ENCODE measurements around the gene GNG4. TPM values are rescaled to one million over a fixed set of nuclear protein-coding genes. Genes with fewer than 3 reads are reported as not detected.
"Not testable (repeated sequence)": the region's sequence is repeated elsewhere in the genome, so short reads cannot be mapped to it uniquely, and the experiment has no call there.

The GNG4 gene
- polyA plus RNA-seq, 4 donors: 1.6 to 50.7 (median 5.2) TPM

- 92 to 94% (median 93%) methylated on average over 6 of the region's 6 CpGs for WGBS, 3 donors
- FAIRE-seq: no peak
These were observed 39.4 kb downstream of the GNG4 start for GRCh38 chr1:235610157-235610556.

GRCh38 chr1:235608278-235608677 is 41.3 kb downstream of the GNG4 start:
- Histone ChIP-seq H3K4me1 (ENCODE audit: control insufficient read depth in 3 of 3, insufficient read depth in 2 of 3, low read depth in 1 of 3, low read length in 2 of 3) (peaks cover 0 to 12% (median 1%) of the 10 kb centered on the region in 3 donors), H3K4me3 (ENCODE audit: low read depth in 1 of 3, low read length in 3 of 3) (no peak overlapping the region), H3K27me3 (ENCODE audit: control insufficient read depth in 3 of 3, insufficient read depth in 3 of 3, low read length in 3 of 3) (no peaks in the 10 kb centered on the region), H3K9me3 (ENCODE audit: control insufficient read depth in 2 of 2, insufficient read depth in 1 of 2, low read depth in 1 of 2, low read length in 1 of 2) (no peaks in the 10 kb centered on the region), H3K36me3 (ENCODE audit: control insufficient read depth in 3 of 3, insufficient read depth in 2 of 3, low read depth in 1 of 3, low read length in 3 of 3) (no peaks in the 10 kb centered on the region), H3K27ac (ENCODE audit: low read depth in 1 of 3, low read length in 2 of 3) (no peak overlapping the region)
- no peak for FAIRE-seq
- WGBS, 3 donors: 54 to 69% (median 65%) methylated on average over 3 of the region's 3 CpGs
- DNase-seq: no peak

More at GRCh38 chr1:235610157-235610556, 39.4 kb downstream of the GNG4 start:
- Histone ChIP-seq H3K27ac (ENCODE audit: low read depth in 1 of 3, low read length in 2 of 3) (no peak overlapping the region), H3K4me3 (ENCODE audit: low read depth in 1 of 3, low read length in 3 of 3) (no peak overlapping the region), H3K4me1 (ENCODE audit: control insufficient read depth in 3 of 3, insufficient read depth in 2 of 3, low read depth in 1 of 3, low read length in 2 of 3) (peaks cover 0 to 26% (median 3%) of the 10 kb centered on the region in 3 donors), H3K27me3 (ENCODE audit: control insufficient read depth in 3 of 3, insufficient read depth in 3 of 3, low read length in 3 of 3) (no peaks in the 10 kb centered on the region), H3K36me3 (ENCODE audit: control insufficient read depth in 3 of 3, insufficient read depth in 2 of 3, low read depth in 1 of 3, low read length in 3 of 3) (no peaks in the 10 kb centered on the region), H3K9me3 (ENCODE audit: control insufficient read depth in 2 of 2, insufficient read depth in 1 of 2, low read depth in 1 of 2, low read length in 1 of 2) (no peaks in the 10 kb centered on the region)
- DNase-seq: no peak

GRCh38 chr1:235607284-235607683 is 42.3 kb downstream of the GNG4 start:
- no peak for DNase-seq
- H3K9me3 ChIP-seq (ENCODE audit: control insufficient read depth in 2 of 2, insufficient read depth in 1 of 2, low read depth in 1 of 2, low read length in 1 of 2): no peaks in the 10 kb centered on the region
- no peak overlapping the region for H3K4me3 ChIP-seq (ENCODE audit: low read depth in 1 of 3, low read length in 3 of 3)
- peaks cover 0 to 2% (median 0%) of the 10 kb centered on the region in 3 donors for H3K4me1 ChIP-seq (ENCODE audit: control insufficient read depth in 3 of 3, insufficient read depth in 2 of 3, low read depth in 1 of 3, low read length in 2 of 3)
- FAIRE-seq: no peak
- H3K36me3 ChIP-seq (ENCODE audit: control insufficient read depth in 3 of 3, insufficient read depth in 2 of 3, low read depth in 1 of 3, low read length in 3 of 3): no peaks in the 10 kb centered on the region
- WGBS, 3 donors: 90 to 95% (median 91%) methylated on average over 11 of the region's 11 CpGs
- H3K27ac ChIP-seq (ENCODE audit: low read depth in 1 of 3, low read length in 2 of 3): no peak overlapping the region
- no peaks in the 10 kb centered on the region for H3K27me3 ChIP-seq (ENCODE audit: control insufficient read depth in 3 of 3, insufficient read depth in 3 of 3, low read length in 3 of 3)

- DNase-seq (peak; percentile 21 to 36), FAIRE-seq (no peak)
- Histone ChIP-seq H3K4me1 (ENCODE audit: control insufficient read depth in 3 of 3, insufficient read depth in 2 of 3, low read depth in 1 of 3, low read length in 2 of 3) (no peaks in the 10 kb centered on the region), H3K9me3 (ENCODE audit: control insufficient read depth in 2 of 2, insufficient read depth in 1 of 2, low read depth in 1 of 2, low read length in 1 of 2) (no peaks in the 10 kb centered on the region), H3K27ac (ENCODE audit: low read depth in 1 of 3, low read length in 2 of 3) (no peak overlapping the region), H3K27me3 (ENCODE audit: control insufficient read depth in 3 of 3, insufficient read depth in 3 of 3, low read length in 3 of 3) (no peaks in the 10 kb centered on the region), H3K4me3 (ENCODE audit: low read depth in 1 of 3, low read length in 3 of 3) (no peak overlapping the region), H3K36me3 (ENCODE audit: control insufficient read depth in 3 of 3, insufficient read depth in 2 of 3, low read depth in 1 of 3, low read length in 3 of 3) (no peaks in the 10 kb centered on the region)
- WGBS, 3 donors: 83 to 84% (median 83%) methylated on average over 5 of the region's 5 CpGs
These were observed 48.5 kb downstream of the GNG4 start for GRCh38 chr1:235601104-235601503.

- Histone ChIP-seq H3K4me3 (ENCODE audit: low read depth in 1 of 3, low read length in 3 of 3) (no peak overlapping the region), H3K27me3 (ENCODE audit: control insufficient read depth in 3 of 3, insufficient read depth in 3 of 3, low read length in 3 of 3) (no peaks in the 10 kb centered on the region), H3K27ac (ENCODE audit: low read depth in 1 of 3, low read length in 2 of 3) (no peak overlapping the region), H3K9me3 (ENCODE audit: control insufficient read depth in 2 of 2, insufficient read depth in 1 of 2, low read depth in 1 of 2, low read length in 1 of 2) (no peaks in the 10 kb centered on the region), H3K4me1 (ENCODE audit: control insufficient read depth in 3 of 3, insufficient read depth in 2 of 3, low read depth in 1 of 3, low read length in 2 of 3) (no peaks in the 10 kb centered on the region), H3K36me3 (ENCODE audit: control insufficient read depth in 3 of 3, insufficient read depth in 2 of 3, low read depth in 1 of 3, low read length in 3 of 3) (peaks cover 0 to 3% (median 0%) of the 10 kb centered on the region in 3 donors)
- WGBS, 3 donors: 89 to 94% (median 90%) methylated on average over 5 of the region's 5 CpGs
- FAIRE-seq (no peak), DNase-seq (no peak)
These were observed 50.0 kb downstream of the GNG4 start for GRCh38 chr1:235599536-235599935.

GRCh38 chr1:235597867-235598553 is 51.6 kb downstream of the GNG4 start:
- H3K4me3 ChIP-seq (ENCODE audit: low read depth in 1 of 3, low read length in 3 of 3): no peak overlapping the region
- no peaks in the 10 kb centered on the region for H3K27me3 ChIP-seq (ENCODE audit: control insufficient read depth in 3 of 3, insufficient read depth in 3 of 3, low read length in 3 of 3)
- peak; percentile 23 to 52 for DNase-seq
- WGBS, 3 donors: 68 to 76% (median 69%) methylated on average over 7 of the region's 7 CpGs
- FAIRE-seq: no peak
- H3K27ac ChIP-seq (ENCODE audit: low read depth in 1 of 3, low read length in 2 of 3): no peak overlapping the region
- no peaks in the 10 kb centered on the region for H3K4me1 ChIP-seq (ENCODE audit: control insufficient read depth in 3 of 3, insufficient read depth in 2 of 3, low read depth in 1 of 3, low read length in 2 of 3)
- H3K36me3 ChIP-seq (ENCODE audit: control insufficient read depth in 3 of 3, insufficient read depth in 2 of 3, low read depth in 1 of 3, low read length in 3 of 3): peaks cover 0 to 3% (median 0%) of the 10 kb centered on the region in 3 donors
- no peaks in the 10 kb centered on the region for H3K9me3 ChIP-seq (ENCODE audit: control insufficient read depth in 2 of 2, insufficient read depth in 1 of 2, low read depth in 1 of 2, low read length in 1 of 2)

- H3K4me3 ChIP-seq (ENCODE audit: low read depth in 1 of 3, low read length in 3 of 3): no peak overlapping the region
- no peaks in the 10 kb centered on the region for H3K4me1 ChIP-seq (ENCODE audit: control insufficient read depth in 3 of 3, insufficient read depth in 2 of 3, low read depth in 1 of 3, low read length in 2 of 3)
- H3K27me3 ChIP-seq (ENCODE audit: control insufficient read depth in 3 of 3, insufficient read depth in 3 of 3, low read length in 3 of 3): no peaks in the 10 kb centered on the region
- WGBS, 3 donors: 77 to 81% (median 77%) methylated on average over 8 of the region's 8 CpGs
- H3K9me3 ChIP-seq (ENCODE audit: control insufficient read depth in 2 of 2, insufficient read depth in 1 of 2, low read depth in 1 of 2, low read length in 1 of 2): no peaks in the 10 kb centered on the region
- FAIRE-seq (no peak), DNase-seq (no peak)
- peaks cover 0 to 9% (median 0%) of the 10 kb centered on the region in 3 donors for H3K36me3 ChIP-seq (ENCODE audit: control insufficient read depth in 3 of 3, insufficient read depth in 2 of 3, low read depth in 1 of 3, low read length in 3 of 3)
- no peak overlapping the region for H3K27ac ChIP-seq (ENCODE audit: low read depth in 1 of 3, low read length in 2 of 3)
These were observed 54.5 kb downstream of the GNG4 start for GRCh38 chr1:235595079-235595478.

GRCh38 chr1:235594281-235594895 is 55.2 kb downstream of the GNG4 start:
- H3K4me3 ChIP-seq (ENCODE audit: low read depth in 1 of 3, low read length in 3 of 3); H3K36me3 ChIP-seq (ENCODE audit: control insufficient read depth in 3 of 3, insufficient read depth in 2 of 3, low read depth in 1 of 3, low read length in 3 of 3); FAIRE-seq; DNase-seq; H3K27ac ChIP-seq (ENCODE audit: low read depth in 1 of 3, low read length in 2 of 3); H3K4me1 ChIP-seq (ENCODE audit: control insufficient read depth in 3 of 3, insufficient read depth in 2 of 3, low read depth in 1 of 3, low read length in 2 of 3); H3K9me3 ChIP-seq (ENCODE audit: control insufficient read depth in 2 of 2, insufficient read depth in 1 of 2, low read depth in 1 of 2, low read length in 1 of 2); H3K27me3 ChIP-seq (ENCODE audit: control insufficient read depth in 3 of 3, insufficient read depth in 3 of 3, low read length in 3 of 3): not testable (repeated sequence)
- 96 to 99% (median 96%) methylated on average over 10 to 20 of the region's 20 CpGs for WGBS, 3 donors
